Gastroesophageal sphincter (tissue), 3 donors: ENCODE measurements around the gene HSD17B10.

Source experiments
- CTCF ChIP-seq, 4 experiments: fragments of 200-600 bp in 2 of 4; fragments of 450-650 bp in 2 of 4; sonication (generic) in 1 of 4; IDR thresholded peaks; one replicate each; pipeline ENCODE4 v1.5.1; 2017 to 2019; ENCODE audit warnings: antibody characterized with exemption in 4 of 4, mild to moderate bottlenecking in 2 of 4, moderate library complexity in 2 of 4
- EP300 ChIP-seq: sonication (generic); formaldehyde crosslinking; IDR thresholded peaks from one replicate; pipeline ENCODE4 v1.6.1; 2017; ENCODE audit warnings: antibody characterized with exemption, mild to moderate bottlenecking

- no peak for TF ChIP-seq CTCF (IDR thresholded peaks at IDR 0.05)
- TF ChIP-seq EP300 = no peak
These were observed 36.0 kb downstream of the HSD17B10 start for GRCh38 chrX:53398216-53398615.
